Endometrium (tissue), 2 donors: ENCODE data around the gene PDLIM5.
"Not testable (repeated sequence)": the region's sequence is repeated elsewhere in the genome, so short reads cannot be mapped to it uniquely, and the experiment has no call there.

Source experiments
- FAIRE-seq: peaks from 2 replicates; lab custom pipeline; 2012; peaks lifted over from hg19 to GRCh38; lab: Jason Lieb, UNC
- donor health status: control.
- donor health status: control.

Gene PDLIM5

DNA sequence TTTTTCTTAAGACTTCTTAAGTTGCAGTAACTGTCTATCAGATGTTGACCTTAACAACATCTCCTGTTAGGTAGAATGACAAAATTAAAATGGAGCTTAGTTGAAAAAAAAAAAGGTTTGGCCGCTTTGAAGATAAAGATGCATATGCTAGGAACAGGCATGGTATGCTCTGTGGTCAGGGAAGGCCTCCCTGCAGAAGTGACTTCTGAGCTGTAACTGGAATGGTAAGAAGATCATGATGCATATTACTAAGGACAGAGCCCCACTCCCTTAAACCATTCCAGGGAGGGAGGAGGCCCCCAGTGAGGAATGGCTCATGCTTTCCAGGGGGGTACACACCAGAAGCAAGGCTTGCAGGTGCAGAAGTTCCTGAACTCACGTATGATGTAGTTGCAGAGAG lies 43.7 kb downstream of the PDLIM5 start:
- FAIRE-seq = no peak

DNA sequence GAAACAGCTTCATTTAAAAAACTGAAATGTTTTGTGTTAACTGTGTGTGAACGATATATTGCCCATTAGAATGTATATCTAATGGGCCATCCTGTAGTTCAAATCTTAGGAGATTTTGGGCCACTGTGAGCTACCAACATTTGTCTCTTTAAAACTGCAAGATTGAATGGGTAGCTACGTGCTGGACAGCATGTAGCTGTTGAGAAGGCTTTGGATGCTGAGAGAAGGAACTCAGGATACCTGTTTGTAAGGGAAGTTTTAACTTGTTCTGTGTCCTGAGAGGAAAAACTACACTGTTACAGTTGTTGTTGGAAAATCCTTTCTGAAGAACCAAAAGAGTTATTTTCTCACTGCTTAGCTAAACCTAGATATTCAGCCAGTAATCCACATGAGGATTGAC lies 45.9 kb downstream of the PDLIM5 start:
- no peak for FAIRE-seq

DNA sequence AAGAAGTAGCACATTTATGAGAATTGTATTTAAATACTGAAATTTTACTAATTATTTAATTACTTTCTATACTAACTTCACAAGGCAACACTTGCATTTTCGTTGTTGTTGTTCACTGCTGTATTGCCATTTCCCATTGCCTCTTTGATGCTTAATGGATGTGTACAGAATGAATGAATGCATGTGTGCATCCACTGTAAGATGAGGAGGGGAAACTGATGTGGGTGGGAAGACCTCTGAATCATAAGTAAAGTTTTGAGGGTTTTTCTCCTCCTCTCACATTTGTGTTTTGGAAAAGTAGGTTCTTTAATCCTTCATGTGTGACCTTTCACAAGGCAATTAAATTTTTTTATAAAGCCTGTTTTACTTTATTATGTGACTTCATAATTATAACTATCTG lies 46.8 kb downstream of the PDLIM5 start:
- FAIRE-seq = no peak

DNA sequence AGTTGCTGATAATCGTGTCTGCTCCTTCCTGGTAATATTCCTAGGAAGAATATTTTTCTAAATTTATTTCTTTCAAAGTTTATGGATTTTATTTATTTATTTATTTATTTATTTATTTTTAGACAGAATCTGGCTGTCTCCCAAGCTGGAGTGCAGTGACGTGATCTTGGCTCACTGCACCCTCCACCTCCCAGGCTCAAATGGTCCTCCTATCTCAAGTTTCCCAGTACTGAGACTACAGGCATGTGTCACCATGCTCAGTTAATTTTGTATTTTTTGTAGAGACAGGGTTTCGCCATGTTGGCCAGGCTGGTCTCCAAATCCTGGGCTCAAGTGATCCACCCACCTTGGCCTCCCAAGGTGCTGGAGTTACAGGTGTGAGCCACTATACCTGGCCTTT lies 48.9 kb downstream of the PDLIM5 start:
- peak; percentile 70 for FAIRE-seq

DNA sequence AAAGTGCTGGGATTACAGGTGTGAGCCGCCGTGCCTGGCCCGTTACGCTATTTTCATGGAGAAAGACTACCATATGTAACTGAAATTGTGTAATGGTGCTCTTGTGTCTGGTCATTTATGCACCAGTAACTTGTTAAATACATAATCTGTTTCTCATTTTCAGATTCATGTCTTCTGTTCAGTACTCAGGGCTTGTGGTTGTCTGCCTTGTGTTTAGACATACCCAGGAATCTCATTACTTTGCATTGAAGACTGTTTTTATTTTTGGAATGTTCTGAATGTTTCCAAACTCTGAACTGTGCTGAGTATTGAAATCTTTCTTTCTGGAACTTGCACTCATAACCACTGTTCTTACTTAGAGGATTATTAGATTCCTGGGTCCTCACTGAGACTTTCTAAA lies 52.8 kb downstream of the PDLIM5 start:
- FAIRE-seq = no peak

DNA sequence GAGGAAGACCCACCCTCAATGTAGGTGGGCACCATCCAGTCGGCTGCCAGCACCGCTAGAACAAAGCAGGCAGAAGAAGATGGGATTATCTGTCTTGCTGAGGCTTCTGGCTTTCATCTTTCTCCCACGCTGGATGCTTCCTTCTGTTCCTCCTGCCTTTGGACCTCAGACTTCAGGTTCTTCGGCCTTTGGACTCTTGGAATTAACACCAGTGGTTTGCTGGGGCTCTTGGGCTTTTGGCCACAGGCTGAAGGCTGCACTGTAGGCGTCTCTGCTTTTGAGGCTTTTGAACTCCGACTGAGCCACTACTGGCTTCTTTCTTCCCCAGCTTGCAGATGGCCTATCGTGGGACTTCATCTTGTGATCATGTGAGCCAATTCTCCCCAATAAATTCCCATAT lies 55.1 kb downstream of the PDLIM5 start:
- no peak for FAIRE-seq

DNA sequence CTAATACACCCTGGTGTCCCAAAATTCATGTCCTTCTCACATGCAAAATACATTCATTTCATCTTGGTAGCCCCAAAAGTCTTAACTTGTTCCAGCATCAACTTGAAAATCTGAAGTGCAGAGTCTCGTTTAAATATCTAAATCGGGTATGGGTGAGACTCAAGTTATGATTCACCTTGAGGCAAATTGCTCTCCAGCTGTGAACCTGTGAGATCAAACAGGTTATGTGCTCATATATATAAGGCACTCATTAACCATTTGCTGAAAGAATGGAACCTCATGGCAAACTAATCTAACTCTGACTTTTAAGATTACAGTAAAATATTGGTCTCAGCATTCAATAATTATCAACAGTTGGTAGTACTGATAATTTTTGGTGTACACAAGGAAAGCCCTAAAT lies 55.5 kb downstream of the PDLIM5 start:
- FAIRE-seq = no peak

DNA sequence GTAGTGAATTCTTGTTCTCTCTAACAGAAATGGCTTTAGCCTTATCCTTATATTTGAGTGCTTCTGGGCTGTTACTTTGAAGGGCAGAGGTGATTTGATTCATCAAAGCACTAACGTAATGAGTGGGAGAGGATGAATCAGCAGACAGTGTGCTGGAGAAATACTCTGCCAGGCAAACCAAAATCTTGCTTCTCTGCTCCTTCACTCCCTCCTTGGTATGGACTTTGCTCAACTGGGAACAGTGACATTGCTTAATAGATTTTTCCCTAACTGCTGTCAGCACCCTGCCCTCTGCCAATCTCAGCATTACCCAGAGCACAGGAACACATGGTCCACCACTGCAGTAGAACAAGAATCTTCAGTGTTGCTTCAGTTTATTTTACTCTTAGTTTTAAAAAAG lies 56.0 kb downstream of the PDLIM5 start:
- FAIRE-seq = no peak

DNA sequence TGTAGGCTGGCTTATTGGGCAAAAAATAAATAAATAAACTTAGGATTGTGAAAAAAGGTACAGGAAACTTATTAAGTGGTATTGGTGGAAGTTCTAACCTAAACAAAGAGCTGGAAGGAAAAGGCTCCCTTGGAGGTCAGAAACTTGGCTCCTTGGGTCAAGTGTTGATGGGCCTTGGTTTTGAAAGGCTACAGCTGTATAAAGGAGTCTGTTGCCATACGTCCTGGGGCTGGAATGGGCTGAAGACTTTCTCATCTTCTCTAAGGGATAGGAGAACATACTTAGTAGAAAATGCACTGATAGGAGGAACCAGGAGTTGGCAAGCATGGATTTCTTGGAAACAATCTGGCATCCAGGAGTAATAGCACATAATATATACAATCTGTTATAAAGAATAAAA lies 56.6 kb downstream of the PDLIM5 start:
- FAIRE-seq = no peak

DNA sequence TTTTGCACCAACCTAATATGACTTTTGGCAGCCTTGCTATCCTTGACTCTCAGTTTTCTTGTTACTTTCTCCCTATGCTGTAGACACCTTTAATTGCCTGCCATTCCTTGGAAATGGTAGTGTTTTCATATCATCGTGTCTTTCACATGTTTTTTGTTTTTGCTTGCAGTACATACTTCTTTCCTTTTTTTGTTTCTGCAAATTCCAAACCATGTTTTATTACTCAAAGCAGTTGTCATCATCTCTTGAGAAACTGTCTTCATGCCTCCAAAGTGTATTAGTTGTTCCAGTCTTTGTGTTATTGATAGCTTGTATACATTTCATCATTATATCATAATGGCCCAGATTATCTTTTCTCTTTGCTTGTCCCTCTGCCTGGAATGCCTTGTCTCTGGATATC lies 57.1 kb downstream of the PDLIM5 start:
- FAIRE-seq = no peak

DNA sequence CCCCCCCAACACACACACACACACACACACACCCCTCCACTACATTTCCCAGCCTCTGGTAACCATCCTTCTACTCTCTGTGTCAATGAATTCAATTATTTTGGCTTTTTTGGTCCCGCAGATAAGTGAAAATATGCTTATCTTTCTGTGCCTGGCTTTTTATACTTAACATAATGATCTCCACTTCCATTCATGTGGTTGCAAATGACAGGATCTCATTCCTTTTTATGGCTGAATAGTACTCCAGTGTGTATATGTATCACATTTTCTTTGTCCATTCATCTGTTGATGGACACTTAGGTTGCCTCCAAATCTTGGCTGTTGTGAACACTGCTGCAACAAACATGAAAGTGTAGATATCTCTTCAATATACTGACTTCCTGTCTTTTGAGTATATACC lies 59.8 kb downstream of the PDLIM5 start:
- no peak for FAIRE-seq

DNA sequence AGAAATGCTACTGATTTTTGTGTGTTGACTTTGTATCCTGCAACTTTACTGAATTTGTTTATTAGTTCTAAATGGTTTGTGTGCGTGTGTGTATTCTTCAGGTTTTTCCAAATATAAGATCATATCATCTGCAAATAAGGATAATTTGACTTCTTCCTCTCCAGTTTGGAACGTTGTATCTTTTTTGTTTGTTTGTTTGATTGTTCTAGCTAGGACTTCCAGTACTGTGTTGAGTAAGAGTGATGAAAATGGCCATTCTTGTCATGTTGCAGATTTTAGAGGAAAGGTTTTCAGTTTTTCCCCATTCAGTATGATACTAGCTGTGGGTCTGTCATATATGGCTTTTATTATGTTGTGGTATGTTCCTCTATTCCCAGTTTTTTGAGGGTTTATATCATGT lies 61.8 kb downstream of the PDLIM5 start:
- FAIRE-seq = not testable (repeated sequence)

DNA sequence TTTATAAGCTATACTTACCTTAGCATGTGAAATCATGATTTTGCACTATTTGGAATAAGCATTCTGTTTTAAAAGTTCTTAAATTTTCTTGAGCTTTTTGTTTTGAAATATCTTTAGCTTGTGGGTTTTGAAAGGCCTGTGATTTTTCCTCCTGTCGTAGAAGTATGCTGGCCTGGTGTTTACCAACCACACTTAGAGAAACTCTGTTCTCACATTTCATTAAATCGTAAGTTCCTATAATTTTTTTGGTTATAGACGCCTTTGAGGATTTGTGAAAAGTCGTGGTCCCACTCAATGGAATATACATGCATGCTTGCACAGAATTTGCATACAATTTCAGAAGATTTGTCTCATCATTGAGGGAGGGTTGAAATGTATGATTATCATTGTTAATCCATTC lies 63.6 kb downstream of the PDLIM5 start:
- no peak for FAIRE-seq

DNA sequence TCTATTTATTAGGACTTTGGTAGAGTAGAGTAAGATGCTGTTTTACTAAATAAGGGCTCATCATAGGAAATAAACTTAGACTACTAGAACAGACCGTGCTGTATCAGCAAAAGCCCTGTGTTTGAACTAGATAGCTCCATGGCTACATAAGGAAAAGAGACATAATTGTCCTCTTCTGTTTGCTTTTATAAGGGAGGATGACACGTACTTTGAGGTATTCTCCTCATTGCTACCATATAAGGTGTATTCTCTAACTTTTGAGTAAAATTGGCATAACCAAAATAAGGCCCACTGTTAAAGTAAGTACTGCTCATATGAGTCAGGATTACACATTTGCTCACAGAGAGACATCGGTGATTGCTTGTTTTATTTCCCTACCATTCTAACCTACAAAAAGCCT lies 64.3 kb downstream of the PDLIM5 start:
- no peak for FAIRE-seq

DNA sequence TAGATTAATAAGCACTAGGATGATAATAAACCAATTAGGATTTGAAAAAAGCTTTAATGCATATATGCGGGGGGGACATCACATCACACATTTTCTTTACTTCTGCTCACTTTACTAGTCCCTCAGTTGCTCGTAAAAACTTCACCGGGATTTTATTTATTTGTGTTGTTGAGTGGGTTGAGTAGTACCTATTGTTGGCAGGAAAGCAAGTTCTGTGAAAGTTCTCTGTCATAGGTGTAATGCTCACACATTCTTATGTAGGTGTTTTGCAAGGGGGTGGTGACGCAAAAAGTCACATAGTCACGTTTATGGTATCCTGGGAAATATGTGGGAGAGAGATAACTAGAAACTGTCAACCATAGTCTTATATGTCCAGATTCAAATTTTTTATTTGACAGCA lies 65.3 kb downstream of the PDLIM5 start:
- no peak for FAIRE-seq

DNA sequence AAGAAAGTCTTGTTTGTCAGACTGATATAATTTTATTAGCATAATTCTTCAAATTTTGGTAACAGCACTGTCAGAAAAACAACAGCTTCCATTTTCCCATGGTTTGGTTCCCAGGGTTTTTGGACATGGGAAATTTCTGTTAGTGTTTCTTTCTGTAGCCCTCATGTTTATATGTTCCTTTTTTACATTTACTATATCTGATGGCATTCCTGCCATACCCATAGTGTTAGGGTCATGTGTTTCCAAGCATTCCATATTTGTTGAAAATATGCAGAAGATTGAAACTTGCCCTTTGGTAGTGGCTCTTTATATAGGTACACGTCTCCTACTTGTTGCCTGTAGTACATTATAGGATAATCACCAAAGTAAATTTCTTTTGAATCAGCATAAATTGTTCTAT lies 65.8 kb downstream of the PDLIM5 start:
- no peak for FAIRE-seq

DNA sequence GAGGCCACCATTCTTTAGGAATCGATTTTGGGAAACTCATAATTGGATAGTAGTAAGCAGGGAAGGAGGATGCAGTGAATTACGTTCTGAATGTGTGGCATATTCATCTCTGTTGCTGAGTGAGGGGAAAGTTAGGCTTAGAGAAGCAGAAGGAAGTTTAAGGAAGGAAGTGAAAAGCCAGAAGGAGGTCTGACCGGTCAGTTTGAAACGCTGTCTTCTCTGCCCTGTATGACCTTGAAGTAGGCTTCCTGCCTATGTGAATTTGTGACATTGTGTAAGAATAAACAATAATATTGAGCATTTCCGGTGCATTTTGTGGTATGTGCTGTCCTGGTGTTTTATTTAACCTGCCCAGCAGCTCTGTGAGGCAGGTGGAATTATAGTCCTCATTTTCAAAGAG lies 67.3 kb downstream of the PDLIM5 start:
- no peak for FAIRE-seq

DNA sequence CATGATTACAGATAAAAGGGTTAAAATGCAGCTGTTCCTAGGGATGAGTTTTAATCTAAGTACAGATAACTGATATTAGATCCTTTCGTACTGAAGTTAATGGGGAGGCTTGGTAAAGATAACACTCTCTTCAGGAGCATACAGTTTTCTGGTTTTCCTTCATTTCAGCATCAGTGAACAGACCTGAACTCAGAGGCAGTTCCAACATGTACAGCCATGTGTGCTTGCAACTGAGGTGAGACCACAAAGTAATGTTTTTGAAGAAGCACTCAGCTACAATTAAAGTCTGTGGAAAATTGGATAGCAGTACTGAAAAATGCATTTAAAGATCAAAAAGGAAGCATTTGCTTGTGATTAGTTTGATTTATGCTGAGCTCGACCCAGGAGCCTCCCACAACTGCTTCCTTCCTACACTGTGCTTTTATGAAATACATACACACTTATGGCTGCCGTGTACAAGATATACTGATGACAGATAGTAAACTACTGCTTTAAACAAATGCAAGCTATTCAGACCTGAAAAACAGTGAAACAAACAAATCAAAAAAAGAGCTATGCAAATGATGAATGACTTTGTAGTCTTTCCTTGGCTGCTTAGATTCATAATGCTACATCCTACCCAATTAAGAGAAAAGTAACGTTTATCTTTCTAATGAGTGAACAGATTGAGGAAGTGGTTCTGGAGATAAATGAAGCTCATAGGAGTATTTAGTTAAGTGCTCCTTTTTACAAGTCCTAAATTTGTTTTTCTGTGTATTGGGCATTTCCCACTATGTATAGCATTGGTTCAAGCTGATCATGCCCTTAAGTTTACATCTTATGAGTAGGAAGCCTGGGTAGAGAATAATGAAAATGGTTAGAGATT lies 68.4 kb downstream of the PDLIM5 start:
- FAIRE-seq = no peak

DNA sequence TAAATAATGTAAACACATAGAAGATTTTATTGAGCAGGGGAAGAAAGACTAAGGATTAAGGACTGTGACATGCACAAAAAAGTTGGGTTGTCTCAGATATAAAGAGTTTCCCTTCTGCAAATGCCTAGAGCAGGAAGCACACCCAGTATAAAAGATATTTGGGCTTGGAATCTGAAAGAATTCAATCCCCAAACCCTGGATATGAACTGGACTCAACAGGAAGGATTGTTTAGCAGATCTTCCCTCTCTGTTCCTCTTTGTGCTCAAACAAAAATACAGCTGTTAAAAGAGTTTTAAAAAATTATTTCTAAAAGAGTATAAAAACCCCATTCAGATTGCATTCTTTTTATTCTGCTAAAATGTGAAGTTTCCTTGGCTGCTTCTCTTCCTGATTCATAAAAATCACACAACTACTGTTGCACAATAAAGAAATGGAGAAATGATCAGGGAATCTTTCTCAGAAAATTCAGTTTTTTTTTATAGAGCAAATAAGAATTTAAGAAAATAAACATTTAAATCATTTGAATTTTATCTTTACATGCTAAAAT lies 71.4 kb downstream of the PDLIM5 start:
- no peak for FAIRE-seq

DNA sequence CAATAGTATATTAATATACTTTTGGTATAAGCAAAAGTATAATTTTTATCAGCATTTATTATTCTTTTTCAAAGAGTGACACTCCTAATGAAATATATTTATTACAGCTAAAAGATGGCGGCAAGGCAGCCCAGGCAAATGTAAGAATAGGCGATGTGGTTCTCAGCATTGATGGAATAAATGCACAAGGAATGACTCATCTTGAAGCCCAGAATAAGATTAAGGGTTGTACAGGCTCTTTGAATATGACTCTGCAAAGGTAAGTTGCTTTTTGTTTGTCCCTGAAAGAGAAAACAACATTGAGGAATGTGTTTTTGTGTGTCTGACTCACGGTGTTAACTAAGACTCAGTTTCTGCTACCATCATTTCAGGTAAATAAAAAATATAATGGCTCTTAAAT lies 71.9 kb downstream of the PDLIM5 start:
- FAIRE-seq = no peak

DNA sequence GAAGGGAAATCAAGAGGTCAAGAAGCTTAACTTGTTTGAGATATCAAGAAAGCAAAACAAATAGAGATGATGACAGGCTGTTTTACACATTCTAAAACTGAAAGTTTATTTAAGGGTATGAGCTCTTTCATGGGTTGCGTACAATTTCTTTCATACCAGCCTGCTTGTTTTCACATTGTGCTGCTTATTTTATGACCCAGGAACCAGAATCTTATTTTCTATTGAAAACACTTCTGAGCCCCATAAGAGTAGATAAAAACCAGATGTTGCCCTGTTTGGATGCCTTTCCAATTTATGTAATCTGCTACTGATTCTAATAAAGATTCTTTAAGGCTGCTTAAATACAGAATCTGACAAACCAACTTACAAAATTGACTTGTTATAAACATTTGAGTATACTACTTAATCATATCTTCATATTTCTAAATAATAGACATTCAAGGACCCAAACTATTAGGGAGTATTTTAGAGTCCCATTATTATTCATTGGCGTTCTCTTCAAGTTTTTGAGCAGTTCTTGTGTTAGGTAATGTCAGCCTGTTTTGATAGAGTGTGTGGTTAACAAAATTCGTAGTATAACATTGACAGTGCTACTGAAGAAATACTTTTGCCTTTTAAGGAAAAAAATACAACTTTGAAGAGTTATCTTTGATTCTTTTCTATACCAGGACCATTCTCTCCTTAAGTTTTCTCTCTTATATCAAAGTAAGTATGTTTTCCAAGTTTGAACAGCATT lies 74.4 kb downstream of the PDLIM5 start:
- peak; percentile 85 for FAIRE-seq

DNA sequence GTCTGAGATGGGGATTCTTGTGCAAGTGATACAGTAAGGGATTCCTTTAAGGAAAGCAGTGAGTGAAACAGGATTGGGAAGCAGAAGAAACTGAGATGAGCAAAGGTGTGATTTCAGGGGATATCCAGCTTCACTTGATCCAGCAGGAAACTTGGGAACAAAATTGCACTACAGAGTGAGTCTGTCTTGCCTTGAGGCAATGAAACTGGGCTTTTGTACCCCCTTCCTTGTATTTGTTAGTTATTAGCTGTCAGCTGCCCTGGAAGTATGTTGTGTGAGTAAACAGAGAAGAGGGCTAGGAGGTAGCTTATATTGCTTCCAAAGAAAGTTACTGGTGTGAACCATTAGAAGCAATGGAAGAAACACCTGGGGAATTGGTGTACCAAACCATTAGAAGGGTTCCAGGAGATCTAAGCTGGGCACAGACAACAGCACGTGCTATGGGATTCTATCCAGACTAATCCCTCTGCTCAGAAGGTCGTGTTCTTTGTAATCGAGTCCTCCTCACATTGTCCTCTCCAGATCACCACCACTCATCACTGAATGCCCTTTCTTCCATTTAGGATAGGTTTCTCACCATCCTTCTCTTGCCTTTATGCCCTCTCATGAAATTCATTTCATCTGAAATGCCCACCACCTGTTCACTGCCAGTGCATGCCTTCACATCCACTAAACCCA lies 76.0 kb downstream of the PDLIM5 start:
- no peak for FAIRE-seq
